ENCODE measurements around the gene WDR82. TPM values are rescaled to one million over a fixed set of nuclear protein-coding genes. Genes with fewer than 3 reads are reported as not detected.

WDR82 gene
- total RNA-seq, 1 donor from 2014 or later = 78.8 TPM

- DNase-seq (ENCODE audit: low read depth in 2 of 2) = peak; percentile 37 to 70
Measured at GRCh38 chr3:52240059-52240885, 38.2 kb downstream of the WDR82 start.

GRCh38 chr3:52238761-52239701 lies 39.4 kb downstream of the WDR82 start, which contains the start of gene TWF2:
Gene TWF2, minus strand, starts transcription at chr3:52239158. Its CDS starts 142 bp downstream, at chr3:52239016.
- DNase-seq (ENCODE audit: low read depth in 2 of 2) = peak; percentile 82

GRCh38 chr3:52238193-52238760 lies 40.2 kb downstream of the WDR82 start:
- peak; percentile 17 to 29 for DNase-seq (ENCODE audit: low read depth in 2 of 2)

GRCh38 chr3:52237657-52238172 lies 40.7 kb downstream of the WDR82 start:
- peak; percentile 68 to 81 for DNase-seq (ENCODE audit: low read depth in 2 of 2)

GRCh38 chr3:52237006-52237656 lies 41.3 kb downstream of the WDR82 start:
- no peak for DNase-seq (ENCODE audit: low read depth in 2 of 2)

- DNase-seq (ENCODE audit: low read depth in 2 of 2) = no peak
Measured at GRCh38 chr3:52236424-52236886, 42.0 kb downstream of the WDR82 start.

- no peak for DNase-seq (ENCODE audit: low read depth in 2 of 2)
Measured at GRCh38 chr3:52234516-52235447, 43.7 kb downstream of the WDR82 start.

GRCh38 chr3:52233968-52234367 lies 44.5 kb downstream of the WDR82 start:
- DNase-seq (ENCODE audit: low read depth in 2 of 2) = no peak

- DNase-seq (ENCODE audit: low read depth in 2 of 2) = no peak
Measured at GRCh38 chr3:52233108-52233591, 45.3 kb downstream of the WDR82 start.

- DNase-seq (ENCODE audit: low read depth in 2 of 2) = peak; percentile 19 to 32
Measured at GRCh38 chr3:52232279-52233107, 46.0 kb downstream of the WDR82 start.

- peak; percentile 62 to 82 for DNase-seq (ENCODE audit: low read depth in 2 of 2)
Measured at GRCh38 chr3:52231502-52232278, 46.8 kb downstream of the WDR82 start.

GRCh38 chr3:52230889-52231499 lies 47.5 kb downstream of the WDR82 start:
- no peak for DNase-seq (ENCODE audit: low read depth in 2 of 2)

GRCh38 chr3:52230461-52230860 lies 48.0 kb downstream of the WDR82 start:
- DNase-seq (ENCODE audit: low read depth in 2 of 2) = no peak

- no peak for DNase-seq (ENCODE audit: low read depth in 2 of 2)
Measured at GRCh38 chr3:52229656-52230055, 48.8 kb downstream of the WDR82 start.

- DNase-seq (ENCODE audit: low read depth in 2 of 2) = no peak
Measured at GRCh38 chr3:52228751-52229291, 49.6 kb downstream of the WDR82 start.

- DNase-seq (ENCODE audit: low read depth in 2 of 2) = no peak
Measured at GRCh38 chr3:52228266-52228665, 50.2 kb downstream of the WDR82 start.

GRCh38 chr3:52227766-52228165 lies 50.7 kb downstream of the WDR82 start:
- no peak for DNase-seq (ENCODE audit: low read depth in 2 of 2)

Measured in lung microvascular endothelial cell (primary cell).